Brain microvascular endothelial cell (primary cell): Measurements from ENCODE around the gene PSMB2.

Experiments
- DNase-seq: peaks from one replicate; pipeline ENCODE4 v3.0.0-alpha.2; 2020
- H3K27ac ChIP-seq: fragments of 250-450 bp; sonication (Bioruptor Pico); 2 replicates; pipeline ENCODE4 v1.5.1; 2020; ENCODE audit warnings: mild to moderate bottlenecking, moderate library complexity
- H3K27me3 ChIP-seq: fragments of 250-450 bp; sonication (Bioruptor Pico); replicated peaks from 2 replicates; pipeline ENCODE4 v1.5.1; 2020; ENCODE audit warnings: mild to moderate bottlenecking
- H3K36me3 ChIP-seq: fragments of 250-450 bp; sonication (Bioruptor Pico); replicated peaks from 2 replicates; pipeline ENCODE4 v1.5.1; 2020; ENCODE audit warnings: mild to moderate bottlenecking
- H3K4me3 ChIP-seq: 2 replicates; pipeline ENCODE4 v1.5.1; 2011; ENCODE audit warnings: low read depth, mild to moderate bottlenecking, control low read depth, low read length, moderate library complexity
- CTCF ChIP-seq: IDR thresholded peaks from 2 replicates; pipeline ENCODE4 v1.5.1; 2011; ENCODE audit warnings: low read depth, mild to moderate bottlenecking, moderate library complexity, low read length, control low read depth, inconsistent platforms; ENCODE audit errors: missing control alignments
- in situ Hi-C: cut with HindIII; loops from 2 replicates; pipeline ENCODE4 v1.10.0; 2017; ENCODE audit warnings: low sequenced_read_pairs, low pct_ligation_motif_present

PSMB2 gene

DNA sequence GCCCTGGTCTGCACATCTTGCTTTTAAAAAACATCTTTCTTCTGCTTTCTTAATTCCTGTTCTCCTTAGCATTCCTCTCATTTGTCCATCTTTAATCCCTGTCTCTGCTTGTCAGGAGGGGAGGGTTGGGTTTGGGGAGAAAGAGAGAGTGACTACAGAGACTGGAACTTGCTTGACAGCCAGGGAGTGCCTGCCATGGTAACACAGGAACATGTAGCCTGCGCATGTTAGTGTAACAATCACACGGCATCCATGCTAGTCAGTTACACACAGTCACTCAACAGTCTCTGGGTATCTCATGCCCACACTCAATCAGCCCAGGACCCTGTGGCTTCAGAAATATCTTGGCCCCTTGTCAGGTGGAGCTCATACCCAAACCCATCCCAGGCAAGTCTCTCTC is 69.0 kb downstream of the PSMB2 start:
- no peak for DNase-seq
- H3K36me3 ChIP-seq: no peaks in the 10 kb centered on the region
- no peak overlapping the region for H3K4me3 ChIP-seq
- H3K27ac ChIP-seq: no peak overlapping the region
- no peak for TF ChIP-seq CTCF
- in situ Hi-C loops: no loop called here
- peaks cover 33% of the 10 kb centered on the region for H3K27me3 ChIP-seq

GRCh38 chr1:35571263-35571662 is 70.1 kb downstream of the PSMB2 start:
- DNase-seq: no peak
- in situ Hi-C loops: no loop called here
- Histone ChIP-seq H3K27ac (no peak overlapping the region), H3K27me3 (peaks cover 30% of the 10 kb centered on the region), H3K36me3 (peaks cover 6% of the 10 kb centered on the region), H3K4me3 (no peak overlapping the region)
- TF ChIP-seq CTCF: no peak

DNA sequence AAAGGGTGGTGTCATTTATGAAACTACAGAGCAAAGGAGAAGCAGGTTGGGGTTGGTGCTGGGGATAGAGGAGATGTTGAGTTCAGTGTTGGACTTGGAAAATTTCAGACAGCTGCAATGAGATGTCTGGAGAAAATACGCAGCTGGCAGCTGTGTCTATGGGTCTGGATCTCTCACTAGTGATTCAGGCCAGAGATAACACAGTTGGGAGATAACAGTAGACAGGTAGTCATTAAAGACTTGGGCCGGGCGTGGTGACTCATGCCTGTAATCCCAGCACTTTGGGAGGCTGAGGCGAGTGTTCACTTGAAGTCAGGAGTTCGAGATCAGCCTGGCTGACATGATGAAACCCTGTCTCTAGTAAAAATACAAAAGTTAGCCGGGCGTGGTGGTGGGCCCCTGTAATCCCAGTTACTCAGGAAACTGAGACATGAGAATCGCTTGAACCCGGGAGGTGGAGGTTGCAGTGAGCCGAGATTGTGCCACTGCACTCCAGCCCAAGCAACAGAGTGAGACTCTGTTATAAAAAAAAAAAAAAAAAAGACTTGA is 70.7 kb downstream of the PSMB2 start:
- Histone ChIP-seq H3K27ac (no peak overlapping the region), H3K36me3 (peaks cover 6% of the 10 kb centered on the region), H3K27me3 (peaks cover 30% of the 10 kb centered on the region), H3K4me3 (no peak overlapping the region)
- no peak for DNase-seq
- no peak for TF ChIP-seq CTCF
- in situ Hi-C loops: no loop called here

DNA sequence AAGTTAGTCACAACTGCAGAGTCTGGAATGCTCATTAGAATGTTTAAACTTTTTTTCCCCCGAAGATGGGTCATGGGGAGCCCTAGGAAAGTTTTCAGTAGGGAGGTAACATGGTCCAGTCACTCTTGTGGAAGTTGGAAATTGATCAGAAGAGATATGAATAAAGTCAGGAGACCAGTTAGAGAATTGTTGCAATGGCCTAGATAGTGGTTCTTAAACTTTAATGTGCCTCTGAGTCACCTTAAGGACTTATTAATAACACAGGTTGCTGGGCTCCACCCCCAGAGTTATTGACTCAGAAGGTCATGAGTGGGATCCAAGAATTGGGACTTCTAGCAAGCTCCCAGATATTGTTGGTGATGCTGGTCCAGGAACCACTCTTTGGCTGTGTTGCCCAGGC is 71.4 kb downstream of the PSMB2 start:
- no peak for TF ChIP-seq CTCF

GRCh38 chr1:35568975-35569395 is 72.3 kb downstream of the PSMB2 start:
- Histone ChIP-seq H3K27ac (no peak overlapping the region), H3K36me3 (peaks cover 17% of the 10 kb centered on the region), H3K27me3 (peaks cover 21% of the 10 kb centered on the region), H3K4me3 (no peak overlapping the region)
- in situ Hi-C loops: no loop called here
- peak; percentile 92 for TF ChIP-seq CTCF
- DNase-seq: peak; percentile 74

More for the DNA sequence above, 71.4 kb downstream of the PSMB2 start:
- H3K27ac ChIP-seq: no peak overlapping the region
- H3K36me3 ChIP-seq: peaks cover 11% of the 10 kb centered on the region
- in situ Hi-C loops: no loop called here
- H3K27me3 ChIP-seq: peaks cover 28% of the 10 kb centered on the region
- H3K4me3 ChIP-seq: no peak overlapping the region
- no peak for DNase-seq

- DNase-seq: no peak
- Histone ChIP-seq H3K4me3 (no peak overlapping the region), H3K27me3 (peaks cover 12% of the 10 kb centered on the region), H3K27ac (no peak overlapping the region), H3K36me3 (peaks cover 17% of the 10 kb centered on the region)
- TF ChIP-seq CTCF: no peak
- in situ Hi-C loops: no loop called here
Measured at GRCh38 chr1:35567947-35568558, 73.3 kb downstream of the PSMB2 start.
